OCI-LY1 (cell line): Measurements from ENCODE around the gene XIAP.

Source experiments
- H2AFZ ChIP-seq: fragments of 200-600 bp; sonication (generic), shearing (Covaris generic); 2 replicates; pipeline ENCODE4 v1.6.0; 2014; ENCODE audit warnings: antibody characterized with exemption, mild to moderate bottlenecking, low read length
- H3F3A ChIP-seq: fragments of 200-600 bp; sonication (generic), shearing (Covaris generic); 2 replicates; pipeline ENCODE4 v1.6.0; 2014; ENCODE audit warnings: mild to moderate bottlenecking, antibody characterized with exemption, low read length, moderate library complexity; ENCODE audit not compliant: insufficient read depth
- H3K27ac ChIP-seq: fragments of 200-600 bp; sonication (generic); 2 replicates; pipeline ENCODE4 v1.5.1; 2014; ENCODE audit warnings: low read length, mixed run types, mild to moderate bottlenecking, low read depth; ENCODE audit not compliant: poor library complexity, severe bottlenecking
- H3K27me3 ChIP-seq: fragments of 200-600 bp; sonication (generic); 2 replicates; pipeline ENCODE4 v1.6.0; 2014; ENCODE audit warnings: antibody characterized with exemption, mild to moderate bottlenecking, low read length, moderate library complexity; ENCODE audit not compliant: insufficient read depth
- H3K36me3 ChIP-seq: fragments of 200-600 bp; sonication (generic); 2 replicates; pipeline ENCODE4 v1.6.1; 2014; ENCODE audit warnings: mild to moderate bottlenecking, antibody characterized with exemption, low read length, moderate library complexity, mixed read lengths; ENCODE audit not compliant: insufficient read depth
- H3K4me1 ChIP-seq: fragments of 200-600 bp; sonication (generic); 2 replicates; pipeline ENCODE4 v1.5.1; 2014; ENCODE audit warnings: mild to moderate bottlenecking, low read length, moderate library complexity; ENCODE audit not compliant: insufficient read depth, severe bottlenecking
- H3K4me2 ChIP-seq: fragments of 200-600 bp; sonication (generic), shearing (Covaris generic); 2 replicates; pipeline ENCODE4 v1.6.1; 2014; ENCODE audit warnings: low read length
- H3K4me3 ChIP-seq: fragments of 200-600 bp; sonication (generic); 2 replicates; pipeline ENCODE4 v1.5.1; 2014; ENCODE audit warnings: low read length, low read depth, mild to moderate bottlenecking, mixed read lengths; ENCODE audit not compliant: poor library complexity, severe bottlenecking
- H3K79me2 ChIP-seq: fragments of 200-600 bp; shearing (Covaris generic); 2 replicates; pipeline ENCODE4 v1.6.1; 2016; ENCODE audit warnings: mixed run types, low read length, mixed read lengths; ENCODE audit not compliant: insufficient read depth
- H3K9ac ChIP-seq: fragments of 200-600 bp; sonication (generic), shearing (Covaris generic); 2 replicates; pipeline ENCODE4 v1.6.1; 2014; ENCODE audit warnings: mild to moderate bottlenecking, low read length, mixed read lengths
- H3K9me2 ChIP-seq: fragments of 200-600 bp; sonication (generic), shearing (Covaris generic); 2 replicates; pipeline ENCODE4 v1.6.1; 2014; ENCODE audit warnings: low read depth, mild to moderate bottlenecking, low read length, mixed read lengths
- H3K9me3 ChIP-seq: fragments of 200-600 bp; shearing (Covaris generic); 2 replicates; pipeline ENCODE4 v1.6.1; 2014; ENCODE audit warnings: low read length, mixed read lengths
- H4K20me1 ChIP-seq: fragments of 200-600 bp; sonication (generic), shearing (Covaris generic); 2 replicates; pipeline ENCODE4 v1.6.0; 2016; ENCODE audit warnings: mild to moderate bottlenecking, low read length; ENCODE audit not compliant: insufficient read depth
- CTCF ChIP-seq: fragments of 200-600 bp; sonication (generic), shearing (Covaris generic); IDR thresholded peaks from 2 replicates; pipeline ENCODE4 v1.5.1; 2017; ENCODE audit warnings: mild to moderate bottlenecking, antibody characterized with exemption, low read length, moderate library complexity, mixed read lengths
- EZH2 ChIP-seq: fragments of 200-600 bp; sonication (generic), shearing (Covaris generic); IDR thresholded peaks from 2 replicates; pipeline ENCODE4 v1.8.0; 2017; ENCODE audit warnings: borderline replicate concordance, mixed run types, mild to moderate bottlenecking, antibody characterized with exemption, low read length, moderate library complexity, mixed read lengths

The XIAP gene

GRCh38 chrX:123830309-123830708 lies 29.5 kb upstream of the XIAP start:
- Histone ChIP-seq H3K79me2 (no peaks in the 10 kb centered on the region), H3K4me3 (no peak overlapping the region), H2AFZ (no peak overlapping the region), H3K9ac (no peak overlapping the region), H3F3A (no peaks in the 10 kb centered on the region), H3K27ac (no peak overlapping the region), H4K20me1 (no peaks in the 10 kb centered on the region), H3K9me2 (no peaks in the 10 kb centered on the region), H3K36me3 (no peaks in the 10 kb centered on the region), H3K4me2 (0 out of 2 replicates have a peak overlapping the region, but pooled peaks have one; percentile 8), H3K4me1 (peaks cover 7% of the 10 kb centered on the region), H3K27me3 (no peaks in the 10 kb centered on the region), H3K9me3 (no peaks in the 10 kb centered on the region)
- TF ChIP-seq CTCF (no peak), EZH2 (no peak)

GRCh38 chrX:123833387-123833786 lies 26.5 kb upstream of the XIAP start:
- TF ChIP-seq EZH2 (no peak), CTCF (peak; percentile 66)
- Histone ChIP-seq H2AFZ (no peak overlapping the region), H3K9me3 (no peaks in the 10 kb centered on the region), H3K36me3 (no peaks in the 10 kb centered on the region), H3K9me2 (no peaks in the 10 kb centered on the region), H3K79me2 (no peaks in the 10 kb centered on the region), H3K4me1 (peaks cover 7% of the 10 kb centered on the region), H3K4me2 (no peak overlapping the region; the same call in 1 of the 2 replicates), H3F3A (no peaks in the 10 kb centered on the region), H3K27me3 (no peaks in the 10 kb centered on the region), H3K4me3 (no peak overlapping the region), H3K27ac (no peak overlapping the region), H4K20me1 (no peaks in the 10 kb centered on the region), H3K9ac (no peak overlapping the region)

GRCh38 chrX:123834116-123834515 lies 25.7 kb upstream of the XIAP start:
- Histone ChIP-seq H3K9ac (no peak overlapping the region), H3F3A (no peaks in the 10 kb centered on the region), H3K9me3 (no peaks in the 10 kb centered on the region), H4K20me1 (no peaks in the 10 kb centered on the region), H3K36me3 (no peaks in the 10 kb centered on the region), H3K27me3 (no peaks in the 10 kb centered on the region), H3K27ac (no peak overlapping the region), H3K4me1 (peaks cover 7% of the 10 kb centered on the region), H3K9me2 (no peaks in the 10 kb centered on the region), H2AFZ (no peak overlapping the region), H3K4me3 (no peak overlapping the region), H3K4me2 (no peak overlapping the region), H3K79me2 (no peaks in the 10 kb centered on the region)
- no peak for TF ChIP-seq CTCF
- no peak for TF ChIP-seq EZH2
